ENCODE data around the gene CACNB4. TPM values are rescaled to one million over a fixed set of nuclear protein-coding genes. Genes with fewer than 3 reads are reported as not detected.

The CACNB4 gene
- total RNA-seq, 1 donor, result 4.3 TPM

DNA sequence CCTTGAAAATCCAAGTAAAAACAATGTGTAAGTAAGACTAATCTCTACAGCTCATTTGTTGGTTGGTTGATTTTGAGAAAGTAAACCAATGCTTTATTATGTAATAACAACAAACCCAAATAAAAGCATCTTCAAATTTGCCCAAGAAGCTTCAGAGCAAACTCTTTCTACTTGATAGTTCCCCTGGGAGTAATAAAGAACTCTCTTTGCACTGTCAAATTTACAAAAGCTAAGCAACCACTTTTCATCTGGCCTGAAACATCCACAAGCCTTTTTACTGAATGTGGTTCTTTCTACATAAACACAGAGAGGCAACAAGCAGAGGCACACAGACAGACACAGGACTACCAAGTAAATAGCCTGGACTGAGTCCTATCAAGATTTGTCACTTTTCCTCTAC is 28.8 kb upstream of the CACNB4 start:
- H4K20me1 ChIP-seq (ENCODE audit: insufficient read depth, low read length), result no peaks in the 10 kb centered on the region
- H3K79me2 ChIP-seq (ENCODE audit: insufficient read depth, low read length), result no peaks in the 10 kb centered on the region
- H3K36me3 ChIP-seq (ENCODE audit: insufficient read depth, low read length), result peaks cover 32% of the 10 kb centered on the region
- no peak overlapping the region for H3K27ac ChIP-seq (ENCODE audit: low read depth, low read length)
- DNase-seq (ENCODE audit: insufficient read length, low spot score, missing footprints), result no peak
- H2AFZ ChIP-seq (ENCODE audit: low read length), result no peak overlapping the region
- no peaks in the 10 kb centered on the region for H3K4me1 ChIP-seq (ENCODE audit: insufficient read depth, low read length)
- no peak overlapping the region for H3K4me3 ChIP-seq (ENCODE audit: insufficient read depth, low read length)
- no peak overlapping the region for H3K4me2 ChIP-seq (ENCODE audit: insufficient read depth, low read length)
- no peaks in the 10 kb centered on the region for H3K9me3 ChIP-seq (ENCODE audit: low read depth, low read length)
- no peaks in the 10 kb centered on the region for H3K27me3 ChIP-seq (ENCODE audit: insufficient read depth, low read length)
- TF ChIP-seq, protein P1, sequence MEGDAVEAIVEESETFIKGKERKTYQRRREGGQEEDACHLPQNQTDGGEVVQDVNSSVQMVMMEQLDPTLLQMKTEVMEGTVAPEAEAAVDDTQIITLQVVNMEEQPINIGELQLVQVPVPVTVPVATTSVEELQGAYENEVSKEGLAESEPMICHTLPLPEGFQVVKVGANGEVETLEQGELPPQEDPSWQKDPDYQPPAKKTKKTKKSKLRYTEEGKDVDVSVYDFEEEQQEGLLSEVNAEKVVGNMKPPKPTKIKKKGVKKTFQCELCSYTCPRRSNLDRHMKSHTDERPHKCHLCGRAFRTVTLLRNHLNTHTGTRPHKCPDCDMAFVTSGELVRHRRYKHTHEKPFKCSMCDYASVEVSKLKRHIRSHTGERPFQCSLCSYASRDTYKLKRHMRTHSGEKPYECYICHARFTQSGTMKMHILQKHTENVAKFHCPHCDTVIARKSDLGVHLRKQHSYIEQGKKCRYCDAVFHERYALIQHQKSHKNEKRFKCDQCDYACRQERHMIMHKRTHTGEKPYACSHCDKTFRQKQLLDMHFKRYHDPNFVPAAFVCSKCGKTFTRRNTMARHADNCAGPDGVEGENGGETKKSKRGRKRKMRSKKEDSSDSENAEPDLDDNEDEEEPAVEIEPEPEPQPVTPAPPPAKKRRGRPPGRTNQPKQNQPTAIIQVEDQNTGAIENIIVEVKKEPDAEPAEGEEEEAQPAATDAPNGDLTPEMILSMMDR (IDR thresholded peaks at IDR 0.05; ENCODE audit: extremely low read depth, low read depth, low read length), result no peak

DNA sequence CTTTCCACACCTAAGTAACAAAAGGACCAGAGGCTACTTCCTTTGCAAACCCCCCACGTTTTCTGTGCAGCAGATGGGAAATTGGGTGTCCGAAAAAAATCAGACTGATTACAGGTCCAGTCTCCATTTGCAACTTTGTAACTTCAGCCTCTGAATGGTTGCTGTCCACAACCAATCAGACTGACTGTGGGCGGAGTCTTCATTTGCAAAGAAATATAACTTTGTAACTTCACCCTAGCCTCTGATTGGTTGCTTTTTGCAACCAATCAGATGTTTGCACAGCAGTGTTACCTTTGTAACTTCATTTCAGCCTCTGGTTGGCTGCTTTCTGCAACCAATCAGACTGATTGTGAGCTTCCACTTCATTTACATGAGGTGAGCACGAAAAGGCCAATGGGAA is 27.8 kb upstream of the CACNB4 start:
- Histone ChIP-seq H3K4me2 (ENCODE audit: insufficient read depth, low read length) (no peak overlapping the region), H2AFZ (ENCODE audit: low read length) (no peak overlapping the region), H3K27ac (ENCODE audit: low read depth, low read length) (no peak overlapping the region), H3K27me3 (ENCODE audit: insufficient read depth, low read length) (no peaks in the 10 kb centered on the region), H3K79me2 (ENCODE audit: insufficient read depth, low read length) (no peaks in the 10 kb centered on the region), H3K9me3 (ENCODE audit: low read depth, low read length) (no peaks in the 10 kb centered on the region), H4K20me1 (ENCODE audit: insufficient read depth, low read length) (no peaks in the 10 kb centered on the region), H3K4me1 (ENCODE audit: insufficient read depth, low read length) (no peaks in the 10 kb centered on the region), H3K4me3 (ENCODE audit: insufficient read depth, low read length) (no peak overlapping the region), H3K36me3 (ENCODE audit: insufficient read depth, low read length) (peaks cover 34% of the 10 kb centered on the region)
- TF ChIP-seq, protein P1 (IDR thresholded peaks at IDR 0.05; ENCODE audit: extremely low read depth, low read depth, low read length), result no peak
- DNase-seq (ENCODE audit: insufficient read length, low spot score, missing footprints), result no peak

DNA sequence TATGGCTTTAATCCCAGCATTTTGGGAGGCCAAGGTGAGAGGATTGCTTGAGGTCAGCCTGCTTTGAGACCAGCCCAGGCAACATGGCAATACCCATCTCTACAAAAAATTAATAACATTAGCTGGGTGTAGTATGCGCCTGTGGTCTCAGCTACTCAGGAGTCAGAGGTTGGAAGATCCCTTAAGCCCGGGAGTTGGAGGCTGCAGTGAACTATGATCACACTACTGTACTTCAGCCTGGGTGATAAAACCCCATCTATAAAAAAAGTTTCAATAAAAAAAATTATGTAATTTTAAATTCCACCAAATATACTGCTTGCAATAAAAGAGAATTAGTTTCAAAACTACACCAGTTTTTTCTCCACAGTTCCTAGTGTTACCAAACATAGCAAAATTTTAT is 23.3 kb upstream of the CACNB4 start:
- Histone ChIP-seq H3K79me2 (ENCODE audit: insufficient read depth, low read length) (no peaks in the 10 kb centered on the region), H3K4me3 (ENCODE audit: insufficient read depth, low read length) (no peak overlapping the region), H3K36me3 (ENCODE audit: insufficient read depth, low read length) (peaks cover 27% of the 10 kb centered on the region), H2AFZ (ENCODE audit: low read length) (no peak overlapping the region), H3K27ac (ENCODE audit: low read depth, low read length) (no peak overlapping the region), H4K20me1 (ENCODE audit: insufficient read depth, low read length) (no peaks in the 10 kb centered on the region), H3K9me3 (ENCODE audit: low read depth, low read length) (no peaks in the 10 kb centered on the region), H3K4me1 (ENCODE audit: insufficient read depth, low read length) (no peaks in the 10 kb centered on the region), H3K4me2 (ENCODE audit: insufficient read depth, low read length) (no peak overlapping the region), H3K27me3 (ENCODE audit: insufficient read depth, low read length) (no peaks in the 10 kb centered on the region)
- TF ChIP-seq, protein P1 (IDR thresholded peaks at IDR 0.05; ENCODE audit: extremely low read depth, low read depth, low read length), result no peak
- no peak for DNase-seq (ENCODE audit: insufficient read length, low spot score, missing footprints)

DNA sequence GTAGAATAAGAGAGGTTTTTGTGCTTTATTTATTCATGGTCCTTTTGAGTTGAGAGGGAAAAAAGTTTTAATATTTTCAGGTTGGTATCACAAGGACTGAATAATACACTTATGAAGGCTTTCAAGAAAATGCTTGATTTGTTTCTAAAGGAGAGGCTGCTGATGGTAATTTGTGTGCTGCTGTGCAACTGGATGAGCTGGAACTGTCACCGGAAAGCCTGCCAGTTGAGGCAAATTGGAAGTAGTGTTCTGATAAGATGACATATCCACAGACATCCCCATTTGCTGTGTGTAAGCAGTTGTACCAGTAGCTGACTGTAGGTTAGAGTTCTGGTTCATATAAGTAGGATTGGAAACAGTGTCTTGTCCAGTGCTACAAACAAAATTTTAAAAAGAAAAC is 21.6 kb upstream of the CACNB4 start:
- no peak overlapping the region for H3K4me3 ChIP-seq (ENCODE audit: insufficient read depth, low read length)
- no peaks in the 10 kb centered on the region for H3K27me3 ChIP-seq (ENCODE audit: insufficient read depth, low read length)
- H3K4me1 ChIP-seq (ENCODE audit: insufficient read depth, low read length), result no peaks in the 10 kb centered on the region
- H3K4me2 ChIP-seq (ENCODE audit: insufficient read depth, low read length), result no peak overlapping the region
- no peaks in the 10 kb centered on the region for H3K79me2 ChIP-seq (ENCODE audit: insufficient read depth, low read length)
- DNase-seq (ENCODE audit: insufficient read length, low spot score, missing footprints), result no peak
- no peaks in the 10 kb centered on the region for H4K20me1 ChIP-seq (ENCODE audit: insufficient read depth, low read length)
- no peak overlapping the region for H2AFZ ChIP-seq (ENCODE audit: low read length)
- H3K9me3 ChIP-seq (ENCODE audit: low read depth, low read length), result no peaks in the 10 kb centered on the region
- TF ChIP-seq, protein P1 (IDR thresholded peaks at IDR 0.05; ENCODE audit: extremely low read depth, low read depth, low read length), result no peak
- no peak overlapping the region for H3K27ac ChIP-seq (ENCODE audit: low read depth, low read length)
- peaks cover 22% of the 10 kb centered on the region for H3K36me3 ChIP-seq (ENCODE audit: insufficient read depth, low read length)
